ENCODE data around the gene MAPKAPK2. TPM values are rescaled to one million over a fixed set of nuclear protein-coding genes. Genes with fewer than 3 reads are reported as not detected.

MAPKAPK2 gene
- total and polyA plus RNA-seq, 2 of the 13 experiments (the other 11 are each of a cell fraction or from before 2014, with no cell fraction given), result 16.6 to 34.0 TPM

DNA sequence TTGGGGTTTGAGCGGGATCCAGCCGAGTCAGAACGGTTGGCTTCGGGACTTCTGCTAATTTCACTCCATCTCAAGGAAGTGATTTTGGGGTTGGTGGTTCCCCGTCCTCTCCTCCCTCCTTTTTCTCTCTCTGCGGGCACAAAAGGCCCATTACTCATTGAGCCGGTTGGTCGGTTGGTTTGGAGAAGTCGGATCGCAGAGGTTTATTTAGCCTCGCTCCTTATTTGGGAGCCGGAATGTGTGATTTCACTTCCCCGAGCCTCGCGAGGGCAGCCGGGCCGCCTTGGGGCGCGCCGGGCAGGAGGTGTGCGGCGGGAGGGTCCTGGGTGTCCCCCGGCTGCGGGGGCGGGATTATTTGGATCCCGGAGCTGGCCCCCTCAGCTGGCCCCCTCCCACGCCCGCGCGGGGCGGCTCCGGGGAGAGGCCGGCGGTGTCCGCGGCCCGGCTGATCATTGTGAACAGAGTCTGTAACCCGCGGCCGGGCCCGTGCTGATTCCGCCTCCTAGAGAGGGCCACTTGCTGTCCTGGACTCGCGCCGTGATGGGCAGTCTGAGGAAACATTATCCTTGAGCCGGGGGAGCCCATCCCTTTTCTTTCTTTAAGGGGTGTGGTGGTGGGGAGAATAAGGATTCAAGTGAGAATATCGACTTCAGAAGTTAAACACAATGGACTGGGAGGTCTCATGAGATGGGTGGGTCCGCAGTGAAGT lies 1.2 kb downstream of the MAPKAPK2 start:
- in situ Hi-C loops (cut with HindIII; ENCODE audit: extremely low pct_ligation_motif_present, low pct_unique_long_range_greater_than_20kb), result no loop called here
- CTCF ChIA-PET (ENCODE audit: low intra/inter-chr PET ratio, low total read pairs), result no interaction called here
- H3K79me2 ChIP-seq (ENCODE audit: insufficient read depth, low read length), result peaks cover 48% of the 10 kb centered on the region
- TF ChIP-seq RFXAP (CRISPR knock-in tag; IDR thresholded peaks at IDR 0.05; ENCODE audit: borderline replicate concordance) (0 out of 2 replicates have a peak, but pooled peaks have one; percentile 25), ZBTB21 (CRISPR knock-in tag; IDR thresholded peaks at IDR 0.05) (no peak), NCOA1 (CRISPR knock-in tag; IDR thresholded peaks at IDR 0.05) (no peak), JUND (CRISPR knock-in tag; IDR thresholded peaks at IDR 0.05) (no peak), ZNF891 (CRISPR knock-in tag; IDR thresholded peaks at IDR 0.05) (0 out of 2 replicates have a peak, but pooled peaks have one; percentile 24), ATF7 (IDR thresholded peaks at IDR 0.05) (no peak), ATF7 (CRISPR knock-in tag; IDR thresholded peaks at IDR 0.05) (0 out of 2 replicates have a peak, but pooled peaks have one; percentile 32), ZNF546 (CRISPR knock-in tag; conservative IDR thresholded peaks at IDR 0.05) (no peak), ZNF761 (CRISPR knock-in tag; conservative IDR thresholded peaks at IDR 0.05) (no peak)
- TF ChIP-seq, protein P1, sequence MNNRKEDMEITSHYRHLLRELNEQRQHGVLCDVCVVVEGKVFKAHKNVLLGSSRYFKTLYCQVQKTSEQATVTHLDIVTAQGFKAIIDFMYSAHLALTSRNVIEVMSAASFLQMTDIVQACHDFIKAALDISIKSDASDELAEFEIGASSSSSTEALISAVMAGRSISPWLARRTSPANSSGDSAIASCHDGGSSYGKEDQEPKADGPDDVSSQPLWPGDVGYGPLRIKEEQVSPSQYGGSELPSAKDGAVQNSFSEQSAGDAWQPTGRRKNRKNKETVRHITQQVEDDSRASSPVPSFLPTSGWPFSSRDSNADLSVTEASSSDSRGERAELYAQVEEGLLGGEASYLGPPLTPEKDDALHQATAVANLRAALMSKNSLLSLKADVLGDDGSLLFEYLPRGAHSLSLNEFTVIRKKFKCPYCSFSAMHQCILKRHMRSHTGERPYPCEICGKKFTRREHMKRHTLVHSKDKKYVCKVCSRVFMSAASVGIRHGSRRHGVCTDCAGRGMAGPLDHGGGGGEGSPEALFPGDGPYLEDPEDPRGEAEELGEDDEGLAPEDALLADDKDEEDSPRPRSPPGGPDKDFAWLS (CRISPR knock-in tag; IDR thresholded peaks at IDR 0.05; ENCODE audit: borderline replicate concordance), result 0 out of 2 replicates have a peak, but pooled peaks have one; percentile 42
- TF ChIP-seq, protein P2, sequence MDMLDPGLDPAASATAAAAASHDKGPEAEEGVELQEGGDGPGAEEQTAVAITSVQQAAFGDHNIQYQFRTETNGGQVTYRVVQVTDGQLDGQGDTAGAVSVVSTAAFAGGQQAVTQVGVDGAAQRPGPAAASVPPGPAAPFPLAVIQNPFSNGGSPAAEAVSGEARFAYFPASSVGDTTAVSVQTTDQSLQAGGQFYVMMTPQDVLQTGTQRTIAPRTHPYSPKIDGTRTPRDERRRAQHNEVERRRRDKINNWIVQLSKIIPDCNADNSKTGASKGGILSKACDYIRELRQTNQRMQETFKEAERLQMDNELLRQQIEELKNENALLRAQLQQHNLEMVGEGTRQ (IDR thresholded peaks at IDR 0.05; ENCODE audit: low read depth, low read length), result no peak
- TF ChIP-seq, protein P2 (CRISPR knock-in tag; IDR thresholded peaks at IDR 0.05; ENCODE audit: borderline replicate concordance), result peak; percentile 50; the same call in 1 of the 2 replicates

More for the DNA sequence above, 1.2 kb downstream of the MAPKAPK2 start:
- Histone ChIP-seq H3K9ac (ENCODE audit: insufficient read depth, low read depth, low read length) (peak overlapping the region; percentile 84), H3K36me3 (replicated peaks in 1 of 2; ENCODE audit: control insufficient read depth in 1 of 2, insufficient read depth in 2 of 2, low read length in 2 of 2) (peaks cover 0 to 1% of the 10 kb centered on the region in 2 experiments; a peak in 1 of 5 replicates), H3K4me2 (ENCODE audit: low read depth, low read length) (peak overlapping the region; percentile 95), H3K4me3 (replicated peaks in 1 of 3; ENCODE audit: insufficient read depth in 1 of 3, low read depth in 2 of 3, low read length in 3 of 3) (peak overlapping the region; percentile 66 to 91 (median 88)), H3K27me3 (ENCODE audit: control insufficient read depth in 1 of 2, insufficient read depth in 2 of 2, low read length in 2 of 2) (peaks cover 2 to 10% of the 10 kb centered on the region in 2 experiments; a peak in 3 of 5 replicates), H2AFZ (ENCODE audit: low read length) (no peak overlapping the region), H3K4me1 (ENCODE audit: insufficient read depth, low read length) (peaks cover 80% of the 10 kb centered on the region), H3K27ac (ENCODE audit: extremely low read length, insufficient read depth, low read length) (peak overlapping the region; percentile 84), H3K9me3 (ENCODE audit: low read length) (no peaks in the 10 kb centered on the region), H4K20me1 (ENCODE audit: insufficient read depth, low read length) (peaks cover 39% of the 10 kb centered on the region)
- POLR2A ChIA-PET, result interaction anchor here (1.0 kb wide), 2 partner anchors 11 to 73 kb away, joined by 3 read pairs; no protein-coding TSS in a partner anchor
- no peak for FAIRE-seq
- BruUV-seq (replicated peaks), result TSS peak; percentile 88
- DNase-seq (ENCODE audit: low spot score), result peak; percentile 54
- WGBS (ENCODE audit: low lambda C conversion rate), result under 1% methylated on average over 26 of the region's 48 CpGs
- ATAC-seq, result peak; percentile 80
- intact Hi-C loops (cut with micrococcal nuclease; ENCODE audit: unreplicated experiment), result no loop called here
